Activated CD8-positive, alpha-beta T cell treated with anti-CD3 and anti-CD28 coated beads for 36 hours (primary cell): ENCODE data around the gene RPS5. TPM values are rescaled to one million over a fixed set of nuclear protein-coding genes. Genes with fewer than 3 reads are reported as not detected.

Source experiments
- ATAC-seq: fragments of 200-7000 bp; cut with Tn5 transposase; one replicate; pipeline ENCODE4 v1.10.0; 2021; ENCODE audit warnings: mild to moderate bottlenecking, moderate library complexity
- CTCF ChIA-PET: fragments of 350-600 bp; sonication (Branson Sonifier 250); formaldehyde crosslinking; loops from one replicate; lab custom pipeline; 2021; ENCODE audit warnings: antibody characterized with exemption; lab: Charles Lee
- POLR2A ChIA-PET: fragments of 350-600 bp; sonication (Branson Sonifier 250); formaldehyde crosslinking; loops from one replicate; lab custom pipeline; 2021; ENCODE audit warnings: antibody characterized with exemption; lab: Charles Lee
- DNase-seq: peaks from one replicate; pipeline ENCODE4 v3.0.0-alpha.2; 2020
- H3K27ac Mint-ChIP-seq: one replicate; pipeline ENCODE4 v1.8.0; 2021; ENCODE audit warnings: mild to moderate bottlenecking, mixed read lengths
- H3K27me3 Mint-ChIP-seq: one replicate; pipeline ENCODE4 v1.8.0; 2021; ENCODE audit warnings: mixed read lengths
- H3K36me3 Mint-ChIP-seq: one replicate; pipeline ENCODE4 v1.8.0; 2021; ENCODE audit warnings: low read depth, mixed read lengths
- H3K4me1 Mint-ChIP-seq: one replicate; pipeline ENCODE4 v1.8.0; 2021; ENCODE audit warnings: low read depth, mixed read lengths
- H3K4me3 Mint-ChIP-seq: one replicate; pipeline ENCODE4 v1.8.0; 2021; ENCODE audit warnings: mild to moderate bottlenecking, moderate library complexity, mixed read lengths
- H3K9me3 Mint-ChIP-seq: one replicate; pipeline ENCODE4 v1.8.0; 2021; ENCODE audit warnings: mixed read lengths
- intact Hi-C: fragments of 100-400 bp; cut with micrococcal nuclease; formaldehyde crosslinking; loops from one replicate; pipeline ENCODE4 v1.10.0; 2022
- total RNA-seq, 2 experiments: library from RNA; stranded (reverse); gene quantifications; one replicate each; pipeline ENCODE4 v1.2.3, GENCODE V29; 2021
- TF ChIP-seq, protein P1 (sequence below): fragments of 200-600 bp; IDR thresholded peaks from one replicate; pipeline ENCODE4 v1.8.0; 2022; ENCODE audit warnings: antibody characterized with exemption, mild to moderate bottlenecking

RPS5 gene
- total RNA-seq, 2 experiments from 2014 or later, result 1,906 to 1,936 TPM

DNA sequence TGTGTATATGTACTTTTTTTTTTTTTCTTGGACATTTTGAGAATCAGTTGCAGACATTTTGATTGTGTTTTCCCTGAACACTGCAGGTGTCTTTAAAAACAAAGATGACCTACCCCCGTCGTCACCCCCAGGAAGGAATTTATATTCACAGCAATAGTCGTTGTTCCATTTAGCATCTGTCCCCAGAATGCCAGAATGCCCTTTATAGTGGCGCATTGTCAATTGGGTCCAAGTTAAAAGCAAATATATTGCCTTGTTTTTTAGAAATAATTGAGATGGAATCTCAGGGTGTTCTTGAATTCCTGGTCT, 6.6 kb downstream of the RPS5 start:
- H3K4me1 Mint-ChIP-seq, result peaks cover 26% of the 10 kb centered on the region
- H3K27me3 Mint-ChIP-seq, result no peaks in the 10 kb centered on the region
- peaks cover 54% of the 10 kb centered on the region for H3K36me3 Mint-ChIP-seq
- TF ChIP-seq, protein P1, sequence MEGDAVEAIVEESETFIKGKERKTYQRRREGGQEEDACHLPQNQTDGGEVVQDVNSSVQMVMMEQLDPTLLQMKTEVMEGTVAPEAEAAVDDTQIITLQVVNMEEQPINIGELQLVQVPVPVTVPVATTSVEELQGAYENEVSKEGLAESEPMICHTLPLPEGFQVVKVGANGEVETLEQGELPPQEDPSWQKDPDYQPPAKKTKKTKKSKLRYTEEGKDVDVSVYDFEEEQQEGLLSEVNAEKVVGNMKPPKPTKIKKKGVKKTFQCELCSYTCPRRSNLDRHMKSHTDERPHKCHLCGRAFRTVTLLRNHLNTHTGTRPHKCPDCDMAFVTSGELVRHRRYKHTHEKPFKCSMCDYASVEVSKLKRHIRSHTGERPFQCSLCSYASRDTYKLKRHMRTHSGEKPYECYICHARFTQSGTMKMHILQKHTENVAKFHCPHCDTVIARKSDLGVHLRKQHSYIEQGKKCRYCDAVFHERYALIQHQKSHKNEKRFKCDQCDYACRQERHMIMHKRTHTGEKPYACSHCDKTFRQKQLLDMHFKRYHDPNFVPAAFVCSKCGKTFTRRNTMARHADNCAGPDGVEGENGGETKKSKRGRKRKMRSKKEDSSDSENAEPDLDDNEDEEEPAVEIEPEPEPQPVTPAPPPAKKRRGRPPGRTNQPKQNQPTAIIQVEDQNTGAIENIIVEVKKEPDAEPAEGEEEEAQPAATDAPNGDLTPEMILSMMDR, result no peak
- DNase-seq, result no peak
- H3K4me3 Mint-ChIP-seq, result no peak overlapping the region
- intact Hi-C loops, result no loop called here
- H3K9me3 Mint-ChIP-seq, result no peaks in the 10 kb centered on the region
- no peak overlapping the region for H3K27ac Mint-ChIP-seq
- CTCF ChIA-PET, result no interaction called here
- POLR2A ChIA-PET, result no interaction called here
- ATAC-seq, result no peak

DNA sequence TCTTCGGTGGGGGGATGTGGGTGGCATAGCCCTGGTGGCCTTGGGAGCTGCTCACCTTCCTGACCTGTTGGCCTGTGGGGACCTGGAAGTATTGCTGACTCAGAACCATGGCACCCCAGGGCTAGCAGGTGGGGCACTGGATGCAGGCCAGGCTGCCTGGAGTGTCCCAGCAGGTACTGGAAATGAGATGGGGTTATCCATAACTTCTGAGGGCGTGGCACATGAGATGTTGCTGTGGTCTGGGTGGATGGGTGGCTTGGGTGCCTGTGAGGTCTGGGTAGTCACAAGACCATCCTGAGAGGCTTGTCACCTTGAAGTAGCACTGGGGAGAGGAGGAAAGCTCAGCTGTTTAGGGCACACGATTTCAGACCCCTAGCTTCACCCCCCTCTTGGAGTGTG, 7.8 kb downstream of the RPS5 start:
- Mint-ChIP-seq H3K36me3 (peaks cover 46% of the 10 kb centered on the region), H3K27me3 (no peaks in the 10 kb centered on the region), H3K4me1 (peaks cover 20% of the 10 kb centered on the region), H3K4me3 (no peak overlapping the region), H3K27ac (no peak overlapping the region), H3K9me3 (no peaks in the 10 kb centered on the region)
- intact Hi-C loops, result no loop called here
- no peak for DNase-seq
- ChIA-PET CTCF (interaction anchor here (0.8 kb wide), 1 partner anchor 119 kb away, joined by 3 read pairs; no protein-coding TSS in a partner anchor), POLR2A (interaction anchor here (1.5 to 7.2 kb wide), 2 partner anchors 7 to 12 kb away, joined by 5 to 45 read pairs; partner anchors contain the start of gene RPS5)
- TF ChIP-seq, protein P1, result no peak
- ATAC-seq, result peak; percentile 11

DNA sequence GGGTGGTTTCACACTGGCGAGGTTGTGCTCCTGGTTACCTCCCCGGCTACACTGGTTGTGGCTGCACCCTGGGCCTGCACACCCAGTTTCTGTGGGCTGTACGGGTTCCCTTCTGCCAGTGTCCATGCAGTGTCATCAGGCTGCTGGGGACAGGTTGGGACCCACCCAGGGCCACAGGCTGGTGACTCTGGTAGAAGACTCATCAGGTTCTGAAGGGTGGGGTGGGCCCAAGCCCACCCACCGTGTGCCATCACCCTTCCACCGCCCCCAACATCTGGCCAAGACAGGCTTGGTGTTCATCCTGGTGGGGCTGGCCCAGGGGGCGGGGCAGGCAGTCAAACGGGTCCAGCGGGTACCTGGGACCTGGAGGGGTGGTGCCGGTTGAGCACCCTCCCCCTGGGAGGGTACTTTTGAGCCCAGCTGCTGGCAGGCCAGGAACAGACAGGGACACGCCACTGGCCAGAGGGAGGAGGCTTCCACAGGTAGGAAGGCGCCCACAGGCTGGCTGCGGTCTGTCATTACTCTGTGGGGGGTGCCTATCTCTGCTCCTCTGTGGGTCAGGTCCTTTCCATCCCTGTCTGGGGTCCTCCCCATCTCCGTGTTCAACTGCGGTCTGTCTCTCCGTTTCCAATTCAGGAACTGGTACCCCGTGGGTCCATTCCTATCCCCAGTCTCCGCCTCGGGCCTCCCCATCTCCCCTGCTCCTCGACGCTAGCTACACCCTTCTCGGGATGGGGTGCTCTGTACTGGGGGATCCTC, 8.3 kb downstream of the RPS5 start, which contains the start of gene RNF225:
TSS of gene RNF225 (plus strand) at position 437 of the 759 bp plus-strand sequence. CDS start 434 bp downstream, outside the sequence.
- ATAC-seq, result peak; percentile 40
- TF ChIP-seq, protein P1, result no peak
- peaks cover 19% of the 10 kb centered on the region for H3K4me1 Mint-ChIP-seq
- DNase-seq, result no peak
- no peaks in the 10 kb centered on the region for H3K9me3 Mint-ChIP-seq
- H3K4me3 Mint-ChIP-seq, result no peak within 1 kb of the TSS
- H3K27me3 Mint-ChIP-seq, result no peaks in the 10 kb centered on the region
- peaks cover 42% of the 10 kb centered on the region for H3K36me3 Mint-ChIP-seq
- H3K27ac Mint-ChIP-seq, result no peak within 1 kb of the TSS
- ChIA-PET CTCF (no interaction called here), POLR2A (interaction anchor here (1.0 to 7.2 kb wide), 4 partner anchors 8 to 33 kb away, joined by 4 to 45 read pairs (median 4); partner anchors contain the start of genes RPS5 and ZNF497)
- intact Hi-C loops, result no loop called here

DNA sequence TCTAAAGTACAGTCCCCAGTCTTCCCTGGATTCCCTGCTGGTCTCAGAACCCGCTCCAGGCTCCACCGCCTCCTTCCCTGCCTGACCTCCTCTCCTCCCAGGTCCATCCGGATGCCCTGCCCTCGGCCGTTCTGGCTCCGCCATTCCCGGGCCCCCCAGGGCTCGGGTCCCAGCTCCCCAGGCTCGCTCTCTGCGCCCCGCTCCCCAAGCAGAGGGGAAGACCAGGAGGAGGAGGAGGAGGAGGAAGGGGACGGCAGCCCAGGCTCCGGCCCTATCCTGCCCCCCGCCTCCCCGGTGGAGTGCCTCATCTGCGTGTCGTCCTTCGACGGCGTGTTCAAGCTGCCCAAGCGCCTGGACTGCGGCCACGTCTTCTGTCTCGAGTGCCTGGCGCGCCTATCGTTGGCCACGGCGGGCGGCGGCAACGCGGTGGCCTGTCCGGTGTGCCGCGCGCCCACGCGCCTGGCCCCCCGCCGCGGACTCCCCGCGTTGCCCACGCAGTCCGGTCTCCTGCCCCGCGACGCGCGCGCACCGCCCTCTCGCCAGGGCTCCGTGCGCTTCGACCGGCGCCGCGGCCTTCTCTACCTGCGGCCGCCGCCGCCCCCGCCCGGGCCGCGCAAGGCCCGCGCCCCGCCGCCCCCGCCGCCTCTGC, 9.0 kb downstream of the RPS5 start:
- Mint-ChIP-seq H3K36me3 (peaks cover 35% of the 10 kb centered on the region), H3K27me3 (no peaks in the 10 kb centered on the region), H3K4me3 (no peak overlapping the region), H3K9me3 (no peaks in the 10 kb centered on the region), H3K4me1 (peaks cover 19% of the 10 kb centered on the region), H3K27ac (no peak overlapping the region)
- TF ChIP-seq, protein P1, result no peak
- ChIA-PET POLR2A (interaction anchor here (0.6 to 7.2 kb wide), 4 partner anchors 9 to 48 kb away, joined by 3 to 45 read pairs (median 4); partner anchors contain the start of genes RPS5 and ZNF497), CTCF (no interaction called here)
- DNase-seq (no peak), ATAC-seq (no peak)
- intact Hi-C loops, result no loop called here
